AG04449 (cell line): Measurements from ENCODE around the gene PRG2.
"Not testable (repeated sequence)": the region's sequence is repeated elsewhere in the genome, so short reads cannot be mapped to it uniquely, and the experiment has no call there.

ENCODE experiments used
- CTCF ChIA-PET: fragments of 350-600 bp; formaldehyde crosslinking; extraction: SDS; loops from one replicate; lab custom pipeline; 2021; ENCODE audit warnings: antibody characterized with exemption; lab: Yijun Ruan, JAX
- POLR2A ChIA-PET: fragments of 400-600, 350-600 bp; formaldehyde crosslinking; extraction: SDS; loops from one replicate; lab custom pipeline; 2020; ENCODE audit warnings: antibody characterized with exemption, inconsistent platforms; lab: Yijun Ruan, JAX
- DNase-seq: peaks from one replicate; pipeline ENCODE4 v3.0.0-alpha.2; 2010; ENCODE audit warnings: low read depth, low spot score
- H3K4me3 ChIP-seq: 2 replicates; pipeline ENCODE4 v1.5.1; 2011; ENCODE audit warnings: low read depth, mild to moderate bottlenecking, control low read depth, low read length
- TF ChIP-seq, protein P1 (sequence below): IDR thresholded peaks from one replicate; pipeline ENCODE4 v1.5.1; 2011; ENCODE audit warnings: mild to moderate bottlenecking, moderate library complexity, low read length, control low read depth, inconsistent platforms; ENCODE audit not compliant: insufficient read depth; ENCODE audit errors: missing control alignments

The PRG2 gene

DNA sequence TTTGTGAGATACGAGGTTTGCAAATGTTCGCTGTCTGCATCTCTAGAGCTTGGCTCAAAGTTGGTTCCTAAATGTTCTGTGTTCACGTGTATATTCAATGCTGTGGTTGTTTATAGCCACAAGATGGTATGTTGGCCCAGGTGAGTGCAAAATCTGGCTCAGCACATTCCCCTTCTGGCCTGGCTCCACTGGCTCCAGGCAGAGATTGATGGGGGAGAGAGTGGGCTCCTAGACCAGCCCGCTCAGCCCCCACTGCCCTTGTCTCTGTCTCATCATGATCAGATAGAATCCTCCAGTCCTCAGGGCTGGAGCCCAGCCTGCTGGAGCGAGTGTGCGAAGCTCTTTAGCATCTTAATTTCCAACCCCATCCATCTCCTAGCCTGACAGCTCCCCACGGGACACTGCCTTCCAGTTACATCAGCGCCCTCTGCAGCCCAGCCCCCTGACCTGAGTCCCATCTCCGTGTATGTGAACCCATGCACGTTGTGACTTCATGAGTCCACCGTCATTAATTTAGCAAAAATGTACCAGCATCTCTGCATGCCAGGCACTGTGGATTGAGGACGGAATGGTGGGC is 50.3 kb downstream of the PRG2 start:
- POLR2A ChIA-PET = no interaction called here
- DNase-seq = no peak
- H3K4me3 ChIP-seq = no peak overlapping the region
- TF ChIP-seq, protein P1, sequence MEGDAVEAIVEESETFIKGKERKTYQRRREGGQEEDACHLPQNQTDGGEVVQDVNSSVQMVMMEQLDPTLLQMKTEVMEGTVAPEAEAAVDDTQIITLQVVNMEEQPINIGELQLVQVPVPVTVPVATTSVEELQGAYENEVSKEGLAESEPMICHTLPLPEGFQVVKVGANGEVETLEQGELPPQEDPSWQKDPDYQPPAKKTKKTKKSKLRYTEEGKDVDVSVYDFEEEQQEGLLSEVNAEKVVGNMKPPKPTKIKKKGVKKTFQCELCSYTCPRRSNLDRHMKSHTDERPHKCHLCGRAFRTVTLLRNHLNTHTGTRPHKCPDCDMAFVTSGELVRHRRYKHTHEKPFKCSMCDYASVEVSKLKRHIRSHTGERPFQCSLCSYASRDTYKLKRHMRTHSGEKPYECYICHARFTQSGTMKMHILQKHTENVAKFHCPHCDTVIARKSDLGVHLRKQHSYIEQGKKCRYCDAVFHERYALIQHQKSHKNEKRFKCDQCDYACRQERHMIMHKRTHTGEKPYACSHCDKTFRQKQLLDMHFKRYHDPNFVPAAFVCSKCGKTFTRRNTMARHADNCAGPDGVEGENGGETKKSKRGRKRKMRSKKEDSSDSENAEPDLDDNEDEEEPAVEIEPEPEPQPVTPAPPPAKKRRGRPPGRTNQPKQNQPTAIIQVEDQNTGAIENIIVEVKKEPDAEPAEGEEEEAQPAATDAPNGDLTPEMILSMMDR = peak; percentile 13
- CTCF ChIA-PET = interaction anchor here (0.7 to 4.7 kb wide), 11 partner anchors 7 to 498 kb away, joined by 3 to 35 read pairs (median 3); no protein-coding TSS in a partner anchor

DNA sequence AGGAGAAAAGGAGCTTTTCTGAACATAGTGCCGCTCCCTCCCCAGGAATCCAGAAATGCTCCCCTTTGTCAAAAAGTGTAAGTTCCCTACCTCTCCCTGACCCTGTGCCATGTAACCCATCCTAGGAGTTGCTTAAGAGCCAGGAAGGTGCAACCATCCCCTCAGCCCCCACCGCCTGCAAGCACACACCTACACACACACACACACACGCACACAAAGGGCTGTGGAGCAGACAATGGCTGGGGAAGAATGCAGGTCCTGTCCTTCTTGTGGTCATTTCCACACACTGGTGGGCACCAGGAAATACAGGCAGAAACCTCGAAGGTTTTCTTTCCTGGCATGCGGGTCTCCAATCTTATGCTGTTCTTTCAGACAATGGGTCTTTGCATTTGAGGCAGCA is 51.1 kb downstream of the PRG2 start:
- CTCF ChIA-PET = interaction anchor here (0.9 to 4.7 kb wide), 8 partner anchors 8 to 497 kb away, joined by 3 to 35 read pairs (median 4); no protein-coding TSS in a partner anchor
- TF ChIP-seq, protein P1 = no peak
- POLR2A ChIA-PET = no interaction called here
- DNase-seq = no peak
- H3K4me3 ChIP-seq = no peak overlapping the region

DNA sequence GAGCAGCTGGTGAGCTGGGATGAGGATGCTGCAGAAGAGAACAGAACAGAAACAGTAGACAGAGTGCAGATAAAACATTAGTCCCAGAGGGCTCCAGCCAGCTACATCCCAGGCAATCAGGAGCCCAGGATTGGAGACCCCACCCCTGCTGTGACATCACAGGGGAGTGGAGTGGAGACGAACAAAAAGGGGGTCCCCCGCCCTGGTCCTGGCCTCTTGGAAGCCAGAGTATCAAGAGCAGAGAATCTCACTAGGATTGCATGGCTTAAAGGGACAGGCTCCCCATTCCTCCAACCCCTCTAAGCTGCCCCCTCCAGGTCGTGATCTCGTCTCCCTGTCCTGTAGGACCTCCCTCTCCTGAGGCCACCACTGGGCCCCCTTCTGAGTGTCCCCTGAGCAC is 52.3 kb downstream of the PRG2 start, which contains the start of gene P2RX3:
P2RX3 (plus strand) TSS at position 211 of the 400 bp plus-strand sequence. CDS start 199 bp downstream, outside the sequence.
- ChIA-PET POLR2A (no interaction called here), CTCF (interaction anchor here (0.6 to 4.7 kb wide), 8 partner anchors 9 to 306 kb away, joined by 3 to 35 read pairs (median 6); partner anchors contain the start of gene TNKS1BP1)
- TF ChIP-seq, protein P1 = no peak
- no peak within 1 kb of the TSS for H3K4me3 ChIP-seq
- no peak for DNase-seq

DNA sequence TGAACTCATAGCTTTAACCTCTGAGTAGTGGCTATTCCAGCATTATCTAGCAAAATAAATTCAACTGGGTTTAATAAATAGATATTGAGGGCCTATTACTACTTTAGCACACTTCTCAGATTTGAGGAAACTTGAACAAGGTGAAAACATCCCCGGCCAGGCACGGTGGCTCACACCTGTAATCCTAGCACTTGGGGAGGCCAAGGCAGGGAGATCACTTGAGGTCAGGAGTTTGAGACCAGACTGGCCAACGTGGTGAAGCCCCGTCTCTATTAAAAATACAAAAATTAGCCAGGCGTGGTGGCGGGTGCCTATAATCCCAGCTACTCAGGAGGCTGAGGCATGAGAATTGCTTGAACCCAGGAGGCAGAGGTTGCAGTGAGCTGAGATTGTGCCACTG is 53.6 kb downstream of the PRG2 start:
- CTCF ChIA-PET = interaction anchor here (2.1 to 4.7 kb wide), 3 partner anchors 11 to 190 kb away, joined by 7 to 35 read pairs (median 15); no protein-coding TSS in a partner anchor
- POLR2A ChIA-PET, H3K4me3 ChIP-seq, DNase-seq: not testable (repeated sequence)
